OCI-LY7 (cell line): Measurements from ENCODE around the gene AMOTL1. TPM values are rescaled to one million over a fixed set of nuclear protein-coding genes. Genes with fewer than 3 reads are reported as not detected.

Experiments
- BruUV-seq: library from RNA; stranded (reverse); fragments of 400-500 nt; replicated peaks from 2 replicates; lab custom pipeline; 2021; lab: Mats Ljungman, UMichigan
- CTCF ChIA-PET: fragments of 300-600 bp; sonication (Branson Sonifier 250); formaldehyde crosslinking; loops from one replicate; lab custom pipeline; 2022; ENCODE audit warnings: antibody characterized with exemption; ENCODE audit not compliant: unreplicated experiment; lab: Charles Lee
- POLR2A ChIA-PET: fragments of 300-600 bp; sonication (Branson Sonifier 250); formaldehyde crosslinking; loops from one replicate; lab custom pipeline; 2022; ENCODE audit warnings: antibody characterized with exemption; lab: Charles Lee
- DNase-seq: peaks from one replicate; pipeline ENCODE4 v3.0.0-alpha.2; 2015; ENCODE audit warnings: low spot score
- H2AFZ ChIP-seq: fragments of 200-600 bp; sonication (generic), shearing (Covaris generic); 2 replicates; pipeline ENCODE4 v1.6.1; 2014; ENCODE audit warnings: mild to moderate bottlenecking, antibody characterized with exemption, low read length, moderate library complexity
- H3K27ac ChIP-seq: fragments of 200-600 bp; sonication (generic); 2 replicates; pipeline ENCODE4 v1.5.1; 2014; ENCODE audit warnings: mixed run types, low read depth, mild to moderate bottlenecking, moderate library complexity, low read length, inconsistent platforms; ENCODE audit not compliant: poor library complexity, severe bottlenecking
- H3K36me3 ChIP-seq: fragments of 200-600 bp; sonication (generic); 2 replicates; pipeline ENCODE4 v1.6.1; 2014; ENCODE audit warnings: mild to moderate bottlenecking, antibody characterized with exemption, low read length, moderate library complexity, mixed read lengths; ENCODE audit not compliant: insufficient read depth
- H3K4me1 ChIP-seq: fragments of 200-600 bp; sonication (generic); 2 replicates; pipeline ENCODE4 v1.5.1; 2014; ENCODE audit warnings: mild to moderate bottlenecking, low read length; ENCODE audit not compliant: insufficient read depth, poor library complexity, severe bottlenecking
- H3K4me2 ChIP-seq: fragments of 200-600 bp; sonication (generic); 2 replicates; pipeline ENCODE4 v1.6.1; 2014; ENCODE audit warnings: mild to moderate bottlenecking, low read length
- H3K4me3 ChIP-seq: fragments of 200-600 bp; sonication (generic); 2 replicates; pipeline ENCODE4 v1.5.1; 2014; ENCODE audit warnings: mild to moderate bottlenecking, low read depth, low read length; ENCODE audit not compliant: poor library complexity, severe bottlenecking
- H3K79me2 ChIP-seq: fragments of 200-600 bp; sonication (generic); 2 replicates; pipeline ENCODE4 v1.6.1; 2016; ENCODE audit warnings: low read depth, mild to moderate bottlenecking, low read length, moderate library complexity, mixed read lengths; ENCODE audit not compliant: insufficient read depth
- H3K9me2 ChIP-seq: fragments of 200-600 bp; sonication (generic); 2 replicates; pipeline ENCODE4 v1.6.1; 2016; ENCODE audit warnings: mild to moderate bottlenecking, low read length, mixed read lengths; ENCODE audit not compliant: insufficient read depth
- H3K9me3 ChIP-seq: fragments of 200-600 bp; sonication (generic); 2 replicates; pipeline ENCODE4 v1.6.1; 2014; ENCODE audit warnings: mild to moderate bottlenecking, mixed run types, low read length, mixed read lengths
- H4K20me1 ChIP-seq: fragments of 200-600 bp; sonication (generic); 2 replicates; pipeline ENCODE4 v1.6.1; 2014; ENCODE audit warnings: mild to moderate bottlenecking, antibody characterized with exemption, low read length, moderate library complexity, mixed read lengths; ENCODE audit not compliant: insufficient read depth
- CTCF ChIP-seq: fragments of 200-600 bp; sonication (generic); conservative IDR thresholded peaks from 2 replicates; pipeline ENCODE4 v1.5.1; 2014; ENCODE audit warnings: mild to moderate bottlenecking, antibody characterized with exemption, low read length, moderate library complexity, mixed read lengths
- EZH2phosphoT487 ChIP-seq: fragments of 200-600 bp; sonication (generic); IDR thresholded peaks from 2 replicates; pipeline ENCODE4 v1.6.1; 2018; ENCODE audit warnings: low read depth, borderline replicate concordance, mild to moderate bottlenecking, mixed run types, antibody characterized with exemption, low read length, moderate library complexity, mixed read lengths
- intact Hi-C: fragments of 100-400 bp; cut with micrococcal nuclease; formaldehyde crosslinking; loops from one replicate; pipeline ENCODE4 v1.10.0; 2022; ENCODE audit not compliant: unreplicated experiment
- total RNA-seq, 2 experiments: library from RNA; depleted of rRNA in 1 of 2; stranded (reverse); fragments of >200 nt in 1 of 2; shearing (Covaris generic) in 1 of 2; gene quantifications; 2 replicates each; pipeline ENCODE4 v1.2.3, GENCODE V29; 2014 to 2022

AMOTL1 gene
- total RNA-seq, 2 experiments from 2014 or later, result not detected

- TF ChIP-seq CTCF (no peak), EZH2phosphoT487 (no peak)
- no TSS peak for BruUV-seq
- no peak for DNase-seq
- CTCF ChIA-PET, result no interaction called here
- Histone ChIP-seq H2AFZ (no peak overlapping the region), H3K4me1 (no peaks in the 10 kb centered on the region), H3K36me3 (no peaks in the 10 kb centered on the region), H3K9me2 (no peaks in the 10 kb centered on the region), H3K27ac (no peak overlapping the region), H4K20me1 (no peaks in the 10 kb centered on the region), H3K4me2 (no peak overlapping the region), H3K79me2 (no peaks in the 10 kb centered on the region), H3K4me3 (no peak overlapping the region), H3K9me3 (no peaks in the 10 kb centered on the region)
- intact Hi-C loops, result no loop called here
- POLR2A ChIA-PET, result no interaction called here
Observed at GRCh38 chr11:94768602-94769541, 716 bp downstream of the AMOTL1 start.

- DNase-seq, result no peak
- POLR2A ChIA-PET, result no interaction called here
- Histone ChIP-seq H3K36me3 (no peaks in the 10 kb centered on the region), H2AFZ (no peak overlapping the region), H3K9me3 (no peaks in the 10 kb centered on the region), H3K4me2 (no peak overlapping the region), H3K4me1 (no peaks in the 10 kb centered on the region), H3K79me2 (no peaks in the 10 kb centered on the region), H3K27ac (no peak overlapping the region), H3K4me3 (no peak overlapping the region), H3K9me2 (no peaks in the 10 kb centered on the region), H4K20me1 (no peaks in the 10 kb centered on the region)
- intact Hi-C loops, result no loop called here
- TF ChIP-seq CTCF, result no peak
- TF ChIP-seq EZH2phosphoT487, result no peak
- CTCF ChIA-PET, result no interaction called here
- no TSS peak for BruUV-seq
Observed at GRCh38 chr11:94769880-94770279, 1.7 kb downstream of the AMOTL1 start.

- Histone ChIP-seq H3K4me3 (no peak overlapping the region), H3K4me1 (no peaks in the 10 kb centered on the region), H3K27ac (no peak overlapping the region), H3K9me2 (no peaks in the 10 kb centered on the region), H3K36me3 (no peaks in the 10 kb centered on the region), H4K20me1 (no peaks in the 10 kb centered on the region), H3K4me2 (no peak overlapping the region), H3K9me3 (no peaks in the 10 kb centered on the region), H3K79me2 (no peaks in the 10 kb centered on the region), H2AFZ (no peak overlapping the region)
- no peak for DNase-seq
- TF ChIP-seq CTCF, result no peak
- no peak for TF ChIP-seq EZH2phosphoT487
- no TSS peak for BruUV-seq
- CTCF ChIA-PET, result no interaction called here
- intact Hi-C loops, result no loop called here
- POLR2A ChIA-PET, result no interaction called here
Observed at GRCh38 chr11:94770563-94771120, 2.5 kb downstream of the AMOTL1 start.
